HG02759 (cell line): Measurements from ENCODE around the gene CPA1.

Experiments
- ATAC-seq: cut with Tn5 transposase; IDR thresholded peaks from one replicate; pipeline ENCODE4 v1.9.1; 2021; ENCODE audit warnings: mild to moderate bottlenecking, moderate library complexity; ENCODE audit not compliant: unreplicated experiment

CPA1 gene

GRCh38 chr7:130379921-130380860 lies at the start of gene CPA1:
TSS of gene CPA1 (plus strand) at chr7:130380494. CDS start at chr7:130380521, 27 bp downstream.
- ATAC-seq = no peak

GRCh38 chr7:130332259-130333053 lies 47.8 kb upstream of the CPA1 start:
- ATAC-seq = no peak

- no peak for ATAC-seq
Measured at GRCh38 chr7:130333832-130334231, 46.5 kb upstream of the CPA1 start.

- ATAC-seq = no peak
Measured at GRCh38 chr7:130334274-130334673, 46.0 kb upstream of the CPA1 start.

GRCh38 chr7:130337410-130337971 lies 42.8 kb upstream of the CPA1 start:
- ATAC-seq = no peak

- ATAC-seq = no peak
Measured at GRCh38 chr7:130338233-130338632, 42.1 kb upstream of the CPA1 start.

- ATAC-seq = no peak
Measured at GRCh38 chr7:130341882-130342281, 38.4 kb upstream of the CPA1 start.

- ATAC-seq = no peak
Measured at GRCh38 chr7:130342701-130343380, 37.5 kb upstream of the CPA1 start.

GRCh38 chr7:130344271-130344866 lies 35.9 kb upstream of the CPA1 start, which contains the start of gene CPA5:
TSS of gene CPA5 (plus strand) at chr7:130344816. CDS start at chr7:130346486, 1,670 bp downstream.
- ATAC-seq = no peak

GRCh38 chr7:130345136-130345535 lies 35.2 kb upstream of the CPA1 start:
- ATAC-seq = no peak

GRCh38 chr7:130345725-130346124 lies 34.6 kb upstream of the CPA1 start:
- ATAC-seq = no peak

- no peak for ATAC-seq
Measured at GRCh38 chr7:130346177-130346905, 34.0 kb upstream of the CPA1 start.

- ATAC-seq = no peak
Measured at GRCh38 chr7:130346941-130347340, 33.4 kb upstream of the CPA1 start.

- no peak for ATAC-seq
Measured at GRCh38 chr7:130349911-130350782, 30.1 kb upstream of the CPA1 start.

- no peak for ATAC-seq
Measured at GRCh38 chr7:130350945-130351790, 29.1 kb upstream of the CPA1 start.

GRCh38 chr7:130351791-130352090 lies 28.6 kb upstream of the CPA1 start:
- ATAC-seq = no peak

GRCh38 chr7:130352194-130353074 lies 27.9 kb upstream of the CPA1 start:
- no peak for ATAC-seq
